H1 (cell line): ENCODE data around the gene C4orf33. TPM values are rescaled to one million over a fixed set of nuclear protein-coding genes. Genes with fewer than 3 reads are reported as not detected.

Source experiments
- CTCF ChIA-PET: fragments of 300-600 bp; sonication (Branson Sonifier 250); formaldehyde crosslinking; loops from one replicate; lab custom pipeline; 2021; ENCODE audit not compliant: partially characterized antibody; lab: Charles Lee
- POLR2A ChIA-PET: fragments of 300-600 bp; sonication (Branson Sonifier 250); formaldehyde crosslinking; loops from one replicate; lab custom pipeline; 2021; ENCODE audit warnings: inconsistent platforms; ENCODE audit not compliant: partially characterized antibody; lab: Charles Lee
- DNase-seq, 2 experiments: peaks; one replicate each; pipeline versions ENCODE4 v3.0.0 to v3.0.0-alpha.2; 2010 to 2022; ENCODE audit warnings: low spot score in 2 of 2, low read depth in 1 of 2, mixed read lengths in 1 of 2
- FAIRE-seq: peaks from 2 replicates; lab custom pipeline; 2011; peaks lifted over from hg19 to GRCh38; lab: Jason Lieb, UNC
- H2AFZ ChIP-seq: 2 replicates; pipeline ENCODE4 v1.8.1; 2012; ENCODE audit warnings: low read length, inconsistent platforms
- H2AK5ac ChIP-seq: 2 replicates; pipeline ENCODE4 v1.6.1; 2013; ENCODE audit warnings: low read depth, low read length
- H2BK120ac ChIP-seq: replicated peaks from 2 replicates; pipeline ENCODE3; 2013; ENCODE audit warnings: low read depth, low read length, inconsistent platforms
- H2BK12ac ChIP-seq: 2 replicates; pipeline ENCODE4 v1.6.1; 2013; ENCODE audit warnings: low read depth, low read length
- H2BK15ac ChIP-seq: 2 replicates; pipeline ENCODE4 v1.6.1; 2013; ENCODE audit warnings: low read length
- H2BK20ac ChIP-seq: 2 replicates; pipeline ENCODE4 v1.6.1; 2013; ENCODE audit warnings: low read length
- H2BK5ac ChIP-seq: 2 replicates; pipeline ENCODE4 v1.6.1; 2013; ENCODE audit warnings: low read depth, low read length
- H3K14ac ChIP-seq: 2 replicates; pipeline ENCODE4 v1.6.1; 2013; ENCODE audit warnings: inconsistent platforms; ENCODE audit not compliant: insufficient read length
- H3K18ac ChIP-seq: 2 replicates; pipeline ENCODE4 v1.6.1; 2013; ENCODE audit warnings: low read length; ENCODE audit errors: extremely low read depth
- H3K23ac ChIP-seq: 2 replicates; pipeline ENCODE4 v1.6.1; 2013; ENCODE audit warnings: inconsistent platforms; ENCODE audit not compliant: insufficient read length
- H3K23me2 ChIP-seq: 2 replicates; pipeline ENCODE4 v1.6.1; 2013; ENCODE audit warnings: low read depth, low read length
- H3K27ac ChIP-seq: 2 replicates; pipeline ENCODE4 v1.6.1; 2011; ENCODE audit warnings: low read depth, low read length, inconsistent platforms
- H3K27me3 ChIP-seq, 4 experiments: replicated peaks in 1 of 4; 1 replicate in 1 of 4; 2 replicates in 3 of 4; pipeline versions ENCODE4 v1.6.1 to v1.8.1; 2011 to 2013; ENCODE audit warnings: low read length in 3 of 4, mild to moderate bottlenecking in 3 of 4, inconsistent platforms in 2 of 4, mixed read lengths in 2 of 4, moderate library complexity in 1 of 4; ENCODE audit not compliant: control insufficient read depth in 3 of 4, insufficient read depth in 3 of 4; ENCODE audit errors: extremely low read depth in 1 of 4
- H3K36me3 ChIP-seq, 4 experiments: 2 replicates each; pipeline versions ENCODE4 v1.6.1 to v1.8.1; 2011 to 2013; ENCODE audit warnings: mild to moderate bottlenecking in 4 of 4, low read length in 3 of 4, moderate library complexity in 2 of 4, control low read depth in 1 of 4, inconsistent platforms in 1 of 4; ENCODE audit not compliant: insufficient read depth in 4 of 4, control insufficient read depth in 2 of 4
- H3K4ac ChIP-seq: replicated peaks from 2 replicates; pipeline ENCODE3; 2013; ENCODE audit warnings: low read length, low read depth, mixed read lengths, inconsistent platforms; ENCODE audit not compliant: insufficient read length
- H3K4me1 ChIP-seq, 4 experiments: replicated peaks in 1 of 4; 1 replicate in 1 of 4; 2 replicates in 3 of 4; pipeline versions ENCODE4 v1.6.1 to v1.8.1; 2011 to 2013; ENCODE audit warnings: low read length in 3 of 4, inconsistent platforms in 2 of 4, mixed read lengths in 1 of 4; ENCODE audit not compliant: insufficient read depth in 4 of 4, control insufficient read depth in 3 of 4
- H3K4me2 ChIP-seq, 2 experiments: 2 replicates each; pipeline versions ENCODE4 v1.6.1 to v1.8.1; 2011 to 2013; ENCODE audit warnings: low read depth in 2 of 2, low read length in 2 of 2, control low read depth in 1 of 2, inconsistent platforms in 1 of 2, mild to moderate bottlenecking in 1 of 2; ENCODE audit not compliant: insufficient read depth in 1 of 2
- H3K4me3 ChIP-seq, 4 experiments: fragments of 200-600, 300-600 bp in 1 of 4; sonication (generic), shearing (Covaris generic), sonication (Bioruptor Twin) in 1 of 4; 2 replicates each; pipeline versions ENCODE4 v1.5.1 to v1.8.1; 2011 to 2016; ENCODE audit warnings: low read length in 4 of 4, low read depth in 3 of 4, control low read depth in 2 of 4, inconsistent platforms in 2 of 4, mild to moderate bottlenecking in 2 of 4, mixed read lengths in 1 of 4, moderate library complexity in 1 of 4; ENCODE audit not compliant: insufficient read depth in 2 of 4; ENCODE audit errors: extremely low read depth in 1 of 4
- H3K56ac ChIP-seq: replicated peaks from 2 replicates; pipeline ENCODE3; 2013; ENCODE audit warnings: low read depth, mild to moderate bottlenecking, mixed read lengths, low read length, inconsistent platforms; ENCODE audit not compliant: insufficient read length
- H3K79me1 ChIP-seq: 2 replicates; pipeline ENCODE4 v1.6.1; 2013; ENCODE audit warnings: low read depth, low read length, control low read depth
- H3K79me2 ChIP-seq, 2 experiments: 2 replicates each; pipeline versions ENCODE4 v1.6.1 to v1.8.1; 2012 to 2013; ENCODE audit warnings: low read length in 2 of 2, mild to moderate bottlenecking in 2 of 2, inconsistent platforms in 1 of 2; ENCODE audit not compliant: insufficient read depth in 2 of 2, control insufficient read depth in 1 of 2
- H3K9ac ChIP-seq, 4 experiments: replicated peaks in 1 of 4; 1 replicate in 1 of 4; 2 replicates in 3 of 4; pipeline versions ENCODE4 v1.6.1 to v1.8.1; 2011 to 2013; ENCODE audit warnings: low read depth in 3 of 4, low read length in 3 of 4, control low read depth in 2 of 4, mild to moderate bottlenecking in 2 of 4, moderate library complexity in 2 of 4, inconsistent platforms in 1 of 4; ENCODE audit errors: extremely low read depth in 1 of 4
- H3K9me3 ChIP-seq, 2 experiments: 2 replicates each; pipeline versions ENCODE4 v1.6.1 to v1.8.1; 2012 to 2013; ENCODE audit warnings: mild to moderate bottlenecking in 2 of 2, moderate library complexity in 2 of 2, control low read depth in 1 of 2, inconsistent platforms in 1 of 2, low read depth in 1 of 2, low read length in 1 of 2, mixed read lengths in 1 of 2; ENCODE audit not compliant: insufficient read depth in 2 of 2
- H4K20me1 ChIP-seq, 2 experiments: replicated peaks in 1 of 2; 2 replicates each; pipeline versions ENCODE3 to v1.8.1; 2011 to 2013; ENCODE audit warnings: inconsistent platforms in 2 of 2, low read length in 2 of 2, mild to moderate bottlenecking in 1 of 2; ENCODE audit not compliant: insufficient read depth in 2 of 2, control insufficient read depth in 1 of 2
- H4K5ac ChIP-seq: 2 replicates; pipeline ENCODE4 v1.6.1; 2013; ENCODE audit warnings: low read length, low read depth, mixed read lengths, inconsistent platforms; ENCODE audit not compliant: insufficient read length
- H4K8ac ChIP-seq: 2 replicates; pipeline ENCODE4 v1.8.0; 2013; ENCODE audit warnings: mild to moderate bottlenecking, moderate library complexity, low read length, inconsistent platforms; ENCODE audit not compliant: insufficient read depth; ENCODE audit errors: extremely low read depth
- H4K91ac ChIP-seq: replicated peaks from 2 replicates; pipeline ENCODE3; 2013; ENCODE audit warnings: low read length, mixed read lengths, inconsistent platforms; ENCODE audit not compliant: insufficient read length
- CBX8 ChIP-seq: fragments of 300-800, 300-1000 bp; sonication (generic); IDR thresholded peaks from 2 replicates; pipeline ENCODE4 v1.7.1; 2016; ENCODE audit warnings: low read depth, low read length, borderline replicate concordance
- CHD2 ChIP-seq: IDR thresholded peaks from 2 replicates; pipeline ENCODE4 v1.6.1; 2012; ENCODE audit warnings: low read length, improper control_type of control experiment
- EZH2 ChIP-seq: fragments of 200-600 bp; sonication (generic); IDR thresholded peaks from 2 replicates; pipeline ENCODE4 v1.7.1; 2012; ENCODE audit warnings: low read depth, mild to moderate bottlenecking, moderate library complexity, low read length, inconsistent platforms; ENCODE audit not compliant: severe bottlenecking
- KDM4A ChIP-seq: IDR thresholded peaks from one replicate; pipeline ENCODE4 v1.7.1; 2012; ENCODE audit warnings: low read depth, mild to moderate bottlenecking, moderate library complexity, low read length, inconsistent platforms; ENCODE audit not compliant: severe bottlenecking
- KDM5A ChIP-seq: fragments of 200-600 bp; IDR thresholded peaks from 2 replicates; pipeline ENCODE4 v1.7.1; 2012; ENCODE audit warnings: mild to moderate bottlenecking, low read length, inconsistent platforms, mixed read lengths
- RAD21 ChIP-seq, 2 experiments: IDR thresholded peaks in 1 of 2; conservative IDR thresholded peaks in 1 of 2; 2 replicates each; pipeline ENCODE4 v1.6.1; 2011; ENCODE audit warnings: low read depth in 2 of 2, low read length in 2 of 2, improper control_type of control experiment in 1 of 2, inconsistent platforms in 1 of 2, mild to moderate bottlenecking in 1 of 2, moderate library complexity in 1 of 2
- WGBS, 2 experiments: shearing (Covaris generic) in 1 of 2; methylation state at CpG; one replicate each; pipeline versions ENCODE4 v1.1.6 to v1.1.7; 2013 to 2015; ENCODE audit warnings: low lambda C conversion rate in 2 of 2, mixed read lengths in 2 of 2, inconsistent platforms in 1 of 2, low coverage in 1 of 2, missing lambda C conversion rate in 1 of 2; ENCODE audit not compliant: insufficient replicate concordance in 2 of 2, insufficient coverage in 1 of 2, insufficient read length in 1 of 2; ENCODE audit errors: extremely low coverage in 1 of 2, missing lambda C conversion rate in 1 of 2; 5-methylcytosine and 5-hydroxymethylcytosine counted together
- polyA plus RNA-seq, 7 experiments: library from polyadenylated mRNA; depleted of rRNA in 3 of 7; stranded (reverse) in 5 of 7; unstranded in 2 of 7; fragments of >200 nt in 5 of 7; fragments of 200-250 nt in 2 of 7; gene quantifications; 1 replicate in 5 of 7; 2 replicates in 1 of 7; 4 replicates in 1 of 7; pipeline versions ENCODE4 v1.2.1 to v1.2.3, GENCODE V29; 2011 to 2013; ENCODE audit warnings: missing spikeins in 2 of 7, mixed read lengths in 2 of 7
- total RNA-seq: library from RNA; stranded (reverse); fragmentation: NEBNext Ultra II Directional; extraction: Animal tissue kit (Norgen Biotek cat#: 25700); gene quantifications from 2 replicates; pipeline ENCODE4 v1.2.1, GENCODE V29; 2021
- TF ChIP-seq, protein P1 (sequence below): IDR thresholded peaks from 2 replicates; pipeline ENCODE4 v1.6.1; 2011; ENCODE audit warnings: low read length, improper control_type of control experiment

C4orf33 gene
- total and polyA plus RNA-seq, 2 of the 8 experiments (the other 6 are each of a cell fraction or from before 2014, with no cell fraction given): 3.4 to 6.0 TPM

DNA sequence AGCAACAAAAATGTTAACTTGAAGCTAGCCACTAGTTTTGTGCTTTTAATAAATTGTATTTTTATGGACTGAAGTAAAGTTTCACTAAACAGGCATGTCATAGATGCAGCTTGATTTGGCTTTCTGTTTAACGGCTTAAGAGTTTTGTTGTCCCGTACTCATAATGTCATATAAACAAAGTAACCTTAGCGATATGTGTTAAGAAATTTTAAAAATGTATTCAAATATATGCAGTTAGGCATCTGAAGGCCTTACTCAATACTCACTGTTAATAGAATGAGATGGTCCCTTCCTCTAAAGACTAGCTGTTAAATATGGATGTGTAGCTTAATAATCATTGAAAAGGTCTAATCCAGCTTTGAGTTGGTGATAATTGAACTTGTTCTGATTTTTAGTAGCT, 1.6 kb upstream of the C4orf33 start:
- Histone ChIP-seq H3K36me3 (no peaks in the 10 kb centered on the region), H3K14ac (no peak overlapping the region), H3K56ac (no peak overlapping the region), H3K4me3 (no peak overlapping the region), H3K79me1 (no peaks in the 10 kb centered on the region), H3K23me2 (0 out of 2 replicates have a peak, but pooled peaks cover 2% of the 10 kb centered on the region), H2BK20ac (no peak overlapping the region), H4K20me1 (no peaks in the 10 kb centered on the region), H2BK12ac (no peak overlapping the region), H2BK5ac (no peak overlapping the region), H3K23ac (no peak overlapping the region), H3K9me3 (no peaks in the 10 kb centered on the region), H3K4ac (no peak overlapping the region), H2BK120ac (no peak overlapping the region), H2BK15ac (no peak overlapping the region), H3K9ac (no peak overlapping the region), H4K8ac (no peak overlapping the region), H3K4me1 (peaks cover 0 to 5% (median 2%) of the 10 kb centered on the region in 4 experiments; a peak in 4 of 7 replicates), H3K27ac (no peak overlapping the region), H4K5ac (no peak overlapping the region), H3K4me2 (peak overlapping the region in 1 of 2 experiments; percentile 54; a peak in 1 of 4 replicates), H4K91ac (no peak overlapping the region), H3K18ac (no peak overlapping the region), H3K27me3 (no peaks in the 10 kb centered on the region), H3K79me2 (peaks cover 2 to 26% of the 10 kb centered on the region in 2 experiments; a peak in 3 of 4 replicates), H2AFZ (no peak overlapping the region), H2AK5ac (no peak overlapping the region)
- WGBS, 2 experiments: 80% methylated on average over 3 of the region's 3 CpGs; no CpG with 5 or more reads in 1 of the 2 experiments
- DNase-seq (no peak), FAIRE-seq (no peak)
- ChIA-PET POLR2A (interaction anchor here (1.1 kb wide), 1 partner anchor 31 kb away, joined by 3 read pairs; no protein-coding TSS in a partner anchor), CTCF (interaction anchor here (0.6 kb wide), 1 partner anchor 416 kb away, joined by 3 read pairs; no protein-coding TSS in a partner anchor)
- TF ChIP-seq, protein P1, sequence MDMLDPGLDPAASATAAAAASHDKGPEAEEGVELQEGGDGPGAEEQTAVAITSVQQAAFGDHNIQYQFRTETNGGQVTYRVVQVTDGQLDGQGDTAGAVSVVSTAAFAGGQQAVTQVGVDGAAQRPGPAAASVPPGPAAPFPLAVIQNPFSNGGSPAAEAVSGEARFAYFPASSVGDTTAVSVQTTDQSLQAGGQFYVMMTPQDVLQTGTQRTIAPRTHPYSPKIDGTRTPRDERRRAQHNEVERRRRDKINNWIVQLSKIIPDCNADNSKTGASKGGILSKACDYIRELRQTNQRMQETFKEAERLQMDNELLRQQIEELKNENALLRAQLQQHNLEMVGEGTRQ: no peak
- TF ChIP-seq RAD21 (IDR thresholded peaks at IDR 0.05 in 1 of 2, conservative IDR thresholded peaks at IDR 0.05 in 1 of 2; ENCODE audit: low read depth in 2 of 2, low read length in 2 of 2) (no peak), CHD2 (no peak), KDM5A (no peak), KDM4A (no peak), CBX8 (no peak), EZH2 (no peak)
